ENCODE measurements around the gene PRSS8. TPM values are rescaled to one million over a fixed set of nuclear protein-coding genes. Genes with fewer than 3 reads are reported as not detected.

PRSS8 gene
- total RNA-seq, 1 experiment from 2014 or later, result 271 TPM

DNA sequence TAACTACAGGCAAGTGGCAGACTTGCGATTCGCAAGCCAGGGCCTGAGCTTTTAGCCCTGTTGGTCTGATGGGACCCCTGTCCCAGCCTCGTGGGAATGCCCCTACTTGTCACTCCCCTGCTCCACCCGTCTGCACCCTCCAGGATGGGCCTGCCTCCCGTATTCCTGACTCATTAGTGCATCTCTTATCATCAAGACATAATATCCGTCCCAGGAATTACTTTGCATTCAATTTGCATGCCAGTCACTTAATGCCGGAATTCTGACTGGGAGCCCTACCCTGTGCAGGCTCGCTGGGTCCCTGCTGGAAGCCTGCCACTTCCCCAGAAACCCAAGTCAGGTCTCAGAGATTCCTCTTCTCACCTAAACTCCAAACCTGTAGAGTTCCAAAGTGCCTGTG lies 50.1 kb downstream of the PRSS8 start:
- no TSS peak for BruUV-seq (replicated peaks)
- H3K4me1 Mint-ChIP-seq (ENCODE audit: low read depth, unreplicated experiment), result no peaks in the 10 kb centered on the region
- POLR2A ChIA-PET, result interaction anchor here (0.6 kb wide), 1 partner anchor 77 kb away, joined by 3 read pairs; no protein-coding TSS in a partner anchor

DNA sequence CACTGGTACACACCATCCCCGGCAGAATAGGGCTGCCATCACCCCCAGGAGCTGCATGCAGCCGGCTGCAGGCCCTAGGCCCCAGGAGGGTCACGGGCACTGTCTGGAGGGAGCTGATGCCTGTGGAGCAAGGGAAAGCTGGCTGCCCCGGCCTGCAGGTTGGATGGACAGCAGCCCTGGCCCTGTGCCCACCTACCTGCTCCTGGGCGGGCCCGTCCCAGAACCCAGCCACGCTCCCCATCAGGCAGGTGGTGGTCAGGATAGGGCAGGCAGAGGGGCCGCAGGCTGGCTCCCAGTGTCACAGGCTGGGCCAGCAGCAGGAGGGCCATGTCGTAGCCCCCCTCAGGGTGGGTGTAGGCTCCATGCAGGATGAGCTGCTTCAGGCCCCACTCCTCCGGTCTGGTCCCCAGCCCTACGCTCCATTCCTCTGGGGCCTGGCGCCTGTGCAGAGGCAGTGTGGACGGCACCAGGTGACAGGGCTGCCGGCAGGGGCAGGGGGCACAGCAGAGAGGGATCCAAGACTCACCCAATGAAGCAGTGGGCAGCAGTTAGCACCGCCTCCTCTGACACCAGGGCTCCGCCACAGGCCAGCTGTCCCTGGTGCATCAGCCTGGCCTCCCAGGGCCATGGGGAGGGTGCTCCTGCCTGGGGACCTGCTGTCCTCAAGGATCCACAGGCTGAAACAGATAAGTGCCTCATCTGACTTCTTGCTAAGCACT lies 50.8 kb downstream of the PRSS8 start:
- intact Hi-C loops (cut with micrococcal nuclease; ENCODE audit: unreplicated experiment), result no loop called here

More for the DNA sequence above, 50.1 kb downstream of the PRSS8 start:
- H3K9me3 ChIP-seq, result no peaks in the 10 kb centered on the region
- H3K4me3 Mint-ChIP-seq (ENCODE audit: unreplicated experiment), result no peak overlapping the region
- H3K36me3 ChIP-seq (ENCODE audit: control insufficient read depth, insufficient read depth, low read length), result no peaks in the 10 kb centered on the region; the same call in 1 of the 2 replicates
- DNase-seq, result no peak
- no peaks in the 10 kb centered on the region for H3K4me1 ChIP-seq
- intact Hi-C loops (cut with micrococcal nuclease; ENCODE audit: unreplicated experiment), result no loop called here
- H3K36me3 Mint-ChIP-seq (ENCODE audit: insufficient read depth, unreplicated experiment), result peaks cover 32% of the 10 kb centered on the region
- no peaks in the 10 kb centered on the region for H3K27me3 Mint-ChIP-seq (ENCODE audit: insufficient read depth, unreplicated experiment)
- H3K4me3 ChIP-seq (ENCODE audit: low read depth, low read length), result no peak overlapping the region
- no peaks in the 10 kb centered on the region for H3K27me3 ChIP-seq (replicated peaks; ENCODE audit: control insufficient read depth, insufficient read depth, low read length)
- no peak overlapping the region for H3K27ac Mint-ChIP-seq (ENCODE audit: unreplicated experiment)
- TF ChIP-seq, protein P1, sequence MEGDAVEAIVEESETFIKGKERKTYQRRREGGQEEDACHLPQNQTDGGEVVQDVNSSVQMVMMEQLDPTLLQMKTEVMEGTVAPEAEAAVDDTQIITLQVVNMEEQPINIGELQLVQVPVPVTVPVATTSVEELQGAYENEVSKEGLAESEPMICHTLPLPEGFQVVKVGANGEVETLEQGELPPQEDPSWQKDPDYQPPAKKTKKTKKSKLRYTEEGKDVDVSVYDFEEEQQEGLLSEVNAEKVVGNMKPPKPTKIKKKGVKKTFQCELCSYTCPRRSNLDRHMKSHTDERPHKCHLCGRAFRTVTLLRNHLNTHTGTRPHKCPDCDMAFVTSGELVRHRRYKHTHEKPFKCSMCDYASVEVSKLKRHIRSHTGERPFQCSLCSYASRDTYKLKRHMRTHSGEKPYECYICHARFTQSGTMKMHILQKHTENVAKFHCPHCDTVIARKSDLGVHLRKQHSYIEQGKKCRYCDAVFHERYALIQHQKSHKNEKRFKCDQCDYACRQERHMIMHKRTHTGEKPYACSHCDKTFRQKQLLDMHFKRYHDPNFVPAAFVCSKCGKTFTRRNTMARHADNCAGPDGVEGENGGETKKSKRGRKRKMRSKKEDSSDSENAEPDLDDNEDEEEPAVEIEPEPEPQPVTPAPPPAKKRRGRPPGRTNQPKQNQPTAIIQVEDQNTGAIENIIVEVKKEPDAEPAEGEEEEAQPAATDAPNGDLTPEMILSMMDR (IDR thresholded peaks at IDR 0.05; ENCODE audit: insufficient read depth in 1 of 2, low read depth in 1 of 2, low read length in 1 of 2, severe bottlenecking in 1 of 2, unreplicated experiment in 1 of 2), result no peak
- no peaks in the 10 kb centered on the region for H3K9me3 Mint-ChIP-seq (ENCODE audit: unreplicated experiment)
- CTCF ChIA-PET, result interaction anchor here (0.9 kb wide), 1 partner anchor 56 kb away, joined by 4 read pairs; no protein-coding TSS in a partner anchor

DNA sequence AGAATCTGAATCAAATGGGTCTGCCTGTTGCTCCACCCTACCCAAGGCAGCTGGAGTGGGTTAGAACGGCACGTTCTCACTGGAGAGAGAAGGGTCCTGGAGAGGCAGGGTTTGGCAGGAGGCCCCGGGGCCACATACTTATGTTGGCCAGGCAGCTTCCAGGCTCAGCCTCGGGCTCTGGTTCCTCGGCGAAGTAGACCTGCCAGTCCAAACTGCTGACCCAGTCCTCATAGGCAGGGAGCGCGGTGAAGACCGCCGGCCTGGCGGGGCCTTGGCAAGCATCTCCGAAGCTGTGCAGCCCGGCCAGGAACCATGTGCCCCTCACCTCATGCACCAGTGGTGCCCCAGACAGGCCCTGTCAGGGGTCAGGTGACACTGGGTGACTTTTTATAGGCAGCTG lies 51.5 kb downstream of the PRSS8 start:
- Mint-ChIP-seq H3K36me3 (ENCODE audit: insufficient read depth, unreplicated experiment) (peaks cover 38% of the 10 kb centered on the region), H3K27me3 (ENCODE audit: insufficient read depth, unreplicated experiment) (no peaks in the 10 kb centered on the region), H3K4me3 (ENCODE audit: unreplicated experiment) (no peak overlapping the region), H3K4me1 (ENCODE audit: low read depth, unreplicated experiment) (no peaks in the 10 kb centered on the region), H3K27ac (ENCODE audit: unreplicated experiment) (no peak overlapping the region), H3K9me3 (ENCODE audit: unreplicated experiment) (no peaks in the 10 kb centered on the region)
- DNase-seq, result no peak
- BruUV-seq (replicated peaks), result no TSS peak
- ChIA-PET CTCF (no interaction called here), POLR2A (no interaction called here)
- no peaks in the 10 kb centered on the region for H3K27me3 ChIP-seq (replicated peaks; ENCODE audit: control insufficient read depth, insufficient read depth, low read length)
- H3K4me1 ChIP-seq, result no peaks in the 10 kb centered on the region
- no peak overlapping the region for H3K4me3 ChIP-seq (ENCODE audit: low read depth, low read length)
- intact Hi-C loops (cut with micrococcal nuclease; ENCODE audit: unreplicated experiment), result no loop called here
- TF ChIP-seq, protein P1 (IDR thresholded peaks at IDR 0.05; ENCODE audit: insufficient read depth in 1 of 2, low read depth in 1 of 2, low read length in 1 of 2, severe bottlenecking in 1 of 2, unreplicated experiment in 1 of 2), result no peak
- H3K36me3 ChIP-seq (ENCODE audit: control insufficient read depth, insufficient read depth, low read length), result no peaks in the 10 kb centered on the region
- no peaks in the 10 kb centered on the region for H3K9me3 ChIP-seq

More for the DNA sequence above, 50.8 kb downstream of the PRSS8 start:
- POLR2A ChIA-PET, result interaction anchor here (0.6 to 0.9 kb wide), 2 partner anchors 33 to 77 kb away, joined by 3 read pairs; partner anchors contain the start of gene KAT8
- no peaks in the 10 kb centered on the region for H3K9me3 ChIP-seq
- no peaks in the 10 kb centered on the region for H3K27me3 ChIP-seq (replicated peaks; ENCODE audit: control insufficient read depth, insufficient read depth, low read length)
- CTCF ChIA-PET, result interaction anchor here (0.9 kb wide), 1 partner anchor 57 kb away, joined by 4 read pairs; no protein-coding TSS in a partner anchor
- no peak overlapping the region for H3K4me3 ChIP-seq (ENCODE audit: low read depth, low read length)
- TF ChIP-seq, protein P1 (IDR thresholded peaks at IDR 0.05; ENCODE audit: insufficient read depth in 1 of 2, low read depth in 1 of 2, low read length in 1 of 2, severe bottlenecking in 1 of 2, unreplicated experiment in 1 of 2), result no peak
- no TSS peak for BruUV-seq (replicated peaks)
- H3K4me1 ChIP-seq, result no peaks in the 10 kb centered on the region
- no peaks in the 10 kb centered on the region; the same call in 1 of the 2 replicates for H3K36me3 ChIP-seq (ENCODE audit: control insufficient read depth, insufficient read depth, low read length)
- Mint-ChIP-seq H3K27ac (ENCODE audit: unreplicated experiment) (no peak overlapping the region), H3K4me1 (ENCODE audit: low read depth, unreplicated experiment) (no peaks in the 10 kb centered on the region), H3K9me3 (ENCODE audit: unreplicated experiment) (no peaks in the 10 kb centered on the region), H3K36me3 (ENCODE audit: insufficient read depth, unreplicated experiment) (peaks cover 38% of the 10 kb centered on the region), H3K4me3 (ENCODE audit: unreplicated experiment) (no peak overlapping the region), H3K27me3 (ENCODE audit: insufficient read depth, unreplicated experiment) (no peaks in the 10 kb centered on the region)
- no peak for DNase-seq

Data from Caco-2 (cell line).